ENCODE data around the gene NR2C2. TPM values are rescaled to one million over a fixed set of nuclear protein-coding genes. Genes with fewer than 3 reads are reported as not detected.
A peak's percentile ranks its signal among the peaks of the same experiment; 100 is the strongest.

The NR2C2 gene
- total and polyA plus RNA-seq, 4 donors: 3.3 to 21.8 (median 14.5) TPM

- Histone ChIP-seq H3K27ac (ENCODE audit: low read depth in 1 of 2, low read length in 2 of 2) (peak within 1 kb of the TSS; percentile 92 to 98), H3K9ac (ENCODE audit: low read depth in 1 of 2, low read length in 2 of 2) (peak within 1 kb of the TSS; percentile 82 to 93), H3K9me3 (ENCODE audit: control insufficient read depth in 4 of 4, low read length in 3 of 4) (no peaks in the 10 kb centered on the region), H3K27me3 (ENCODE audit: control insufficient read depth in 4 of 4, insufficient read depth in 4 of 4, low read length in 3 of 4) (no peaks in the 10 kb centered on the region), H3K4me3 (ENCODE audit: low read depth in 1 of 3, low read length in 3 of 3) (peak within 1 kb of the TSS; percentile 74 to 98 (median 92)), H3K36me3 (ENCODE audit: control insufficient read depth in 4 of 4, insufficient read depth in 3 of 4, low read depth in 1 of 4, low read length in 3 of 4) (peaks cover 0 to 3% (median 0%) of the 10 kb centered on the region in 4 donors), H3K4me1 (ENCODE audit: control insufficient read depth in 4 of 4, insufficient read depth in 4 of 4, low read length in 3 of 4) (peaks cover 3 to 16% (median 15%) of the 10 kb centered on the region in 4 donors)
- DNase-seq (ENCODE audit: low spot score): peak; percentile 87
- TF ChIP-seq GABPA (IDR thresholded peaks at IDR 0.05 in 1 of 2, conservative IDR thresholded peaks at IDR 0.05 in 1 of 2) (peak in 1 of 2 donors; percentile 71), RAD21 (IDR thresholded peaks at IDR 0.05) (peak in 1 of 2 donors; percentile 9), MAX (IDR thresholded peaks at IDR 0.05) (peak; percentile 53), FOXA2 (IDR thresholded peaks at IDR 0.05) (no peak), ZBTB33 (IDR thresholded peaks at IDR 0.05) (peak; percentile 97), SP1 (IDR thresholded peaks at IDR 0.05) (peak; percentile 38), HNF4A (conservative IDR thresholded peaks at IDR 0.05) (peak in 1 of 2 donors; percentile 58), NR2F2 (IDR thresholded peaks at IDR 0.05) (no peak), REST (IDR thresholded peaks at IDR 0.05) (peak; percentile 63), HNF4G (IDR thresholded peaks at IDR 0.05) (no peak), RXRA (IDR thresholded peaks at IDR 0.05) (peak; percentile 24 to 33), JUND (IDR thresholded peaks at IDR 0.05) (no peak), EGR1 (IDR thresholded peaks at IDR 0.05; ENCODE audit: low read depth in 2 of 2) (no peak), FOXA1 (IDR thresholded peaks at IDR 0.05) (no peak), YY1 (IDR thresholded peaks at IDR 0.05) (peak; percentile 85), ATF3 (IDR thresholded peaks at IDR 0.05) (no peak), CTCF (IDR thresholded peaks at IDR 0.05; ENCODE audit: low read depth, low read length, missing input control) (no peak), TAF1 (conservative IDR thresholded peaks at IDR 0.05) (peak; percentile 31)
- under 1% methylated on average over 69 of the region's 69 CpGs for WGBS
Measured at GRCh38 chr3:15064835-15065549, 117.6 kb downstream of the NR2C2 start, which contains the start of gene MRPS25. MRPS25 (minus strand) TSS chr3:15065315; CDS start chr3:15065194, 121 bp downstream.
